Naive thymus-derived CD4-positive, alpha-beta T cell (primary cell): Measurements from ENCODE around the gene DDT. TPM values are rescaled to one million over a fixed set of nuclear protein-coding genes. Genes with fewer than 3 reads are reported as not detected.
A peak's percentile ranks its signal among the peaks of the same experiment; 100 is the strongest.
"Not testable (repeated sequence)": the region's sequence is repeated elsewhere in the genome, so short reads cannot be mapped to it uniquely, and the experiment has no call there.

Source experiments
- ATAC-seq: fragments of 150-1000 bp; cut with Tn5 transposase; 2 replicates; pipeline ENCODE4 v1.10.0; 2021; ENCODE audit warnings: mild to moderate bottlenecking, moderate library complexity
- CTCF ChIA-PET: fragments of 350-600 bp; sonication (Branson Sonifier 250); formaldehyde crosslinking; loops from one replicate; lab custom pipeline; 2021; ENCODE audit warnings: antibody characterized with exemption; lab: Charles Lee
- POLR2A ChIA-PET: fragments of 350-600 bp; sonication (Branson Sonifier 250); formaldehyde crosslinking; loops from one replicate; lab custom pipeline; 2021; ENCODE audit warnings: antibody characterized with exemption, inconsistent platforms; lab: Charles Lee
- DNase-seq, 9 donors: peaks; one replicate each; pipeline versions ENCODE4 v3.0.0 to v3.0.0-alpha.2; 2020 to 2022; ENCODE audit warnings: mixed read lengths in 1 of 9
- H3K27ac ChIP-seq: one replicate; pipeline ENCODE4 v1.7.0; 2013; ENCODE audit warnings: mild to moderate bottlenecking, low read depth, low read length, moderate library complexity
- H3K27me3 ChIP-seq, 2 donors: one replicate each; pipeline ENCODE4 v1.7.0; 2013; ENCODE audit warnings: low read length in 2 of 2, mild to moderate bottlenecking in 2 of 2, moderate library complexity in 2 of 2; ENCODE audit not compliant: control insufficient read depth in 2 of 2, insufficient read depth in 2 of 2
- H3K36me3 ChIP-seq, 3 experiments: 1 replicate in 2 of 3; 2 replicates in 1 of 3; pipeline ENCODE4 v1.7.0; 2013; ENCODE audit warnings: low read length in 3 of 3, mild to moderate bottlenecking in 3 of 3, moderate library complexity in 1 of 3; ENCODE audit not compliant: insufficient read depth in 3 of 3, control insufficient read depth in 2 of 3
- H3K4me1 ChIP-seq, 2 donors: one replicate each; pipeline ENCODE4 v1.7.0; 2013; ENCODE audit warnings: low read length in 2 of 2, mild to moderate bottlenecking in 2 of 2, moderate library complexity in 1 of 2; ENCODE audit not compliant: control insufficient read depth in 2 of 2, insufficient read depth in 2 of 2
- H3K4me3 ChIP-seq: 2 replicates; pipeline ENCODE4 v1.7.0; 2013; ENCODE audit warnings: mild to moderate bottlenecking, low read length
- H3K9me3 ChIP-seq, 3 experiments: 1 replicate in 2 of 3; 2 replicates in 1 of 3; pipeline ENCODE4 v1.7.0; 2013; ENCODE audit warnings: low read length in 3 of 3; ENCODE audit not compliant: control insufficient read depth in 2 of 3
- H3K27ac Mint-ChIP-seq, 9 donors: one replicate each; pipeline ENCODE4 v1.8.0; 2020 to 2022; ENCODE audit warnings: mixed read lengths in 9 of 9, mild to moderate bottlenecking in 8 of 9, moderate library complexity in 5 of 9, inconsistent platforms in 2 of 9
- H3K27me3 Mint-ChIP-seq, 5 donors: one replicate each; pipeline ENCODE4 v1.8.0; 2021 to 2022; ENCODE audit warnings: mixed read lengths in 5 of 5, mild to moderate bottlenecking in 1 of 5
- H3K36me3 Mint-ChIP-seq, 5 donors: one replicate each; pipeline ENCODE4 v1.8.0; 2020 to 2022; ENCODE audit warnings: mixed read lengths in 5 of 5, mild to moderate bottlenecking in 3 of 5, inconsistent platforms in 1 of 5
- H3K4me1 Mint-ChIP-seq, 7 donors: one replicate each; pipeline ENCODE4 v1.8.0; 2020 to 2022; ENCODE audit warnings: mixed read lengths in 7 of 7, mild to moderate bottlenecking in 3 of 7, inconsistent platforms in 1 of 7
- H3K4me3 Mint-ChIP-seq, 10 donors: one replicate each; pipeline ENCODE4 v1.8.0; 2020 to 2022; ENCODE audit warnings: mild to moderate bottlenecking in 10 of 10, mixed read lengths in 10 of 10, moderate library complexity in 6 of 10, inconsistent platforms in 2 of 10
- H3K9me3 Mint-ChIP-seq, 11 donors: one replicate each; pipeline ENCODE4 v1.8.0; 2020 to 2022; ENCODE audit warnings: mixed read lengths in 11 of 11, mild to moderate bottlenecking in 4 of 11, inconsistent platforms in 1 of 11, moderate library complexity in 1 of 11
- intact Hi-C, 2 donors: fragments of 100-400 bp; cut with micrococcal nuclease; formaldehyde crosslinking; loops; one replicate each; pipeline ENCODE4 v1.15.1; 2023
- polyA plus RNA-seq, 2 donors: library from polyadenylated mRNA; unstranded; fragments of 300-500 nt; fragmentation: Illumina TruSeq; gene quantifications; one replicate each; pipeline ENCODE4 v1.2.3, GENCODE V29; 2021
- total RNA-seq, 6 experiments: library from RNA in 5 of 6; stranded (reverse) in 5 of 6; gene quantifications; 1 replicate in 5 of 6; 2 replicates in 1 of 6; pipeline ENCODE4 v1.2.3 and lab custom pipeline; 2021 to 2026

The DDT gene
- total RNA-seq, result 100 to 1,000 TPM in 1 of 5 experiments, 10 to 100 TPM in 4; 66.8 to 108 (median 80.2) TPM
- polyA plus RNA-seq, result 100 to 1,000 TPM in 1 of 2 donors, 10 to 100 TPM in 1; 66.3 to 122 TPM
- 7.9 reads per million, percentile 32 among the genes with 10 or more reads in this experiment for total RNA-seq (lab: John Stamatoyannopoulos, UW)

- DNase-seq, H3K9me3 Mint-ChIP-seq, H3K27me3 Mint-ChIP-seq, CTCF ChIA-PET, H3K9me3 ChIP-seq, H3K4me1 ChIP-seq, H3K27ac ChIP-seq, H3K27ac Mint-ChIP-seq, H3K4me3 ChIP-seq, H3K27me3 ChIP-seq, POLR2A ChIA-PET, H3K4me3 Mint-ChIP-seq: not testable (repeated sequence)
- intact Hi-C loops, result loop anchor here in 1 of 2 donors (5.0 kb wide), 1 partner anchor 42 kb away; no protein-coding TSS in a partner anchor
- H3K4me1 Mint-ChIP-seq, result peaks cover 11 to 26% (median 21%) of the 10 kb centered on the region in 7 donors
- H3K36me3 Mint-ChIP-seq, result peaks cover 7 to 11% (median 8%) of the 10 kb centered on the region in 5 donors
- ATAC-seq, result peak; percentile 98
- peaks cover 3 to 25% (median 4%) of the 10 kb centered on the region in 3 experiments for H3K36me3 ChIP-seq
These were observed at the start of gene DDT for GRCh38 chr22:23974345-23974744. Gene DDT, minus strand, starts transcription at chr22:23974441. Its CDS starts 27 bp downstream, at chr22:23974414.

GRCh38 chr22:24023204-24023789, 49.1 kb upstream of the DDT start:
- DNase-seq (no peak), ATAC-seq (no peak)
- ChIA-PET CTCF (no interaction called here), POLR2A (interaction anchor here (0.7 to 0.8 kb wide), 2 partner anchors 11 to 53 kb away, joined by 4 read pairs; no protein-coding TSS in a partner anchor)
- H3K4me1 Mint-ChIP-seq, result peaks cover 11 to 63% (median 39%) of the 10 kb centered on the region in 7 donors
- intact Hi-C loops, result no loop called here
- H3K36me3 Mint-ChIP-seq, result peaks cover 4 to 37% (median 29%) of the 10 kb centered on the region in 5 donors
- peak overlapping the region in 1 of 10 donors; percentile 26 for H3K4me3 Mint-ChIP-seq
- Histone ChIP-seq H3K36me3 (no peaks in the 10 kb centered on the region), H3K4me3 (no peak overlapping the region), H3K4me1 (peaks cover 3 to 5% of the 10 kb centered on the region in 2 donors), H3K27ac (no peak overlapping the region), H3K27me3 (no peaks in the 10 kb centered on the region), H3K9me3 (no peaks in the 10 kb centered on the region)
- no peaks in the 10 kb centered on the region for H3K27me3 Mint-ChIP-seq
- H3K27ac Mint-ChIP-seq, result peak overlapping the region in 3 of 9 donors; percentile 13 to 40 (median 25)
- H3K9me3 Mint-ChIP-seq, result peaks cover 0 to 9% (median 4%) of the 10 kb centered on the region in 11 donors

- ChIA-PET POLR2A (no interaction called here), CTCF (no interaction called here)
- Mint-ChIP-seq H3K4me1 (peaks cover 16 to 61% (median 43%) of the 10 kb centered on the region in 7 donors), H3K9me3 (peaks cover 0 to 12% (median 4%) of the 10 kb centered on the region in 11 donors), H3K27ac (no peak overlapping the region), H3K4me3 (no peak overlapping the region), H3K27me3 (no peaks in the 10 kb centered on the region), H3K36me3 (peaks cover 12 to 42% (median 35%) of the 10 kb centered on the region in 5 donors)
- Histone ChIP-seq H3K9me3 (no peaks in the 10 kb centered on the region), H3K36me3 (no peaks in the 10 kb centered on the region), H3K4me3 (no peak overlapping the region), H3K27ac (no peak overlapping the region), H3K27me3 (no peaks in the 10 kb centered on the region), H3K4me1 (peaks cover 4 to 5% of the 10 kb centered on the region in 2 donors)
- DNase-seq (no peak), ATAC-seq (no peak)
- intact Hi-C loops, result loop anchor here in 1 of 2 donors (2.0 kb wide), 1 partner anchor 17 kb away; no protein-coding TSS in a partner anchor
These were observed 47.1 kb upstream of the DDT start for GRCh38 chr22:24021304-24021703.

- H3K36me3 Mint-ChIP-seq, result peaks cover 10 to 28% (median 20%) of the 10 kb centered on the region in 5 donors
- H3K4me3 Mint-ChIP-seq, result no peak overlapping the region
- DNase-seq (no peak), ATAC-seq (no peak)
- intact Hi-C loops, result loop anchor here in 1 of 2 donors (10.0 kb wide), 1 partner anchor 539 kb away; the partner anchor contains the start of genes GUCD1 and SNRPD3
- Histone ChIP-seq H3K27ac (no peak overlapping the region), H3K4me1 (peaks cover 4 to 14% of the 10 kb centered on the region in 2 donors), H3K36me3 (peaks cover 0 to 4% (median 0%) of the 10 kb centered on the region in 3 experiments), H3K27me3 (no peaks in the 10 kb centered on the region), H3K9me3 (no peaks in the 10 kb centered on the region), H3K4me3 (no peak overlapping the region)
- H3K27ac Mint-ChIP-seq, result no peak overlapping the region
- no peaks in the 10 kb centered on the region for H3K27me3 Mint-ChIP-seq
- POLR2A ChIA-PET, result no interaction called here
- peaks cover 0 to 7% (median 0%) of the 10 kb centered on the region in 11 donors for H3K9me3 Mint-ChIP-seq
- H3K4me1 Mint-ChIP-seq, result peaks cover 13 to 60% (median 38%) of the 10 kb centered on the region in 7 donors
- CTCF ChIA-PET, result interaction anchor here (0.7 kb wide), 1 partner anchor 11 kb away, joined by 4 read pairs; no protein-coding TSS in a partner anchor
These were observed 41.9 kb upstream of the DDT start for GRCh38 chr22:24016156-24016555.

GRCh38 chr22:24011735-24012068, 37.5 kb upstream of the DDT start:
- H3K27me3 ChIP-seq, result no peaks in the 10 kb centered on the region
- Mint-ChIP-seq H3K27me3 (no peaks in the 10 kb centered on the region), H3K27ac (peak overlapping the region; percentile 93 to 99 (median 97)), H3K36me3 (peaks cover 6 to 18% (median 13%) of the 10 kb centered on the region in 5 donors), H3K4me3 (peak overlapping the region; percentile 88 to 98 (median 96)), H3K9me3 (peaks cover 0 to 7% (median 0%) of the 10 kb centered on the region in 11 donors), H3K4me1 (peaks cover 12 to 52% (median 39%) of the 10 kb centered on the region in 7 donors)
- ChIA-PET CTCF (interaction anchor here (1.8 kb wide), 1 partner anchor 26 kb away, joined by 7 read pairs; no protein-coding TSS in a partner anchor), POLR2A (interaction anchor here (0.6 to 2.1 kb wide), 8 partner anchors 14 to 274 kb away, joined by 3 to 12 read pairs (median 6); partner anchors contain the start of gene MIF)
- peaks cover 4 to 10% of the 10 kb centered on the region in 2 donors for H3K4me1 ChIP-seq
- intact Hi-C loops, result loop anchor here (1.0 to 10.0 kb wide), 6 partner anchors 27 to 544 kb away; partner anchors contain the start of genes GUCD1 (in 2 of the 2) and SNRPD3 (in 2 of the 2)
- no peaks in the 10 kb centered on the region for H3K9me3 ChIP-seq
- peak overlapping the region; percentile 78 for H3K27ac ChIP-seq
- H3K36me3 ChIP-seq, result peaks cover 0 to 5% (median 0%) of the 10 kb centered on the region in 3 experiments
- DNase-seq (peak in 2 of 9 donors; percentile 10 to 19), ATAC-seq (no peak)
- H3K4me3 ChIP-seq, result peak overlapping the region; percentile 75

GRCh38 chr22:24010018-24010391, 35.8 kb upstream of the DDT start:
- peaks cover 0 to 5% (median 0%) of the 10 kb centered on the region in 3 experiments for H3K36me3 ChIP-seq
- peak overlapping the region; percentile 42 to 98 (median 74) for H3K4me3 Mint-ChIP-seq
- intact Hi-C loops, result loop anchor here in 1 of 2 donors (2.0 to 10.0 kb wide), 2 partner anchors 147 to 545 kb away; partner anchors contain the start of genes GUCD1 and SNRPD3
- no peaks in the 10 kb centered on the region for H3K27me3 ChIP-seq
- ATAC-seq (no peak), DNase-seq (no peak)
- ChIA-PET POLR2A (interaction anchor here (1.4 to 2.1 kb wide), 6 partner anchors 16 to 222 kb away, joined by 8 to 60 read pairs (median 10); partner anchors contain the start of genes MIF and SMARCB1), CTCF (interaction anchor here (0.9 to 2.0 kb wide), 4 partner anchors 21 to 116 kb away, joined by 3 to 6 read pairs (median 3); partner anchors contain the start of gene MIF)
- no peak overlapping the region for H3K4me3 ChIP-seq
- no peaks in the 10 kb centered on the region for H3K27me3 Mint-ChIP-seq
- H3K4me1 Mint-ChIP-seq, result peaks cover 12 to 43% (median 33%) of the 10 kb centered on the region in 7 donors
- peak overlapping the region; percentile 78 for H3K27ac ChIP-seq
- peaks cover 4 to 10% of the 10 kb centered on the region in 2 donors for H3K4me1 ChIP-seq
- peak overlapping the region; percentile 51 to 99 (median 93) for H3K27ac Mint-ChIP-seq
- H3K9me3 Mint-ChIP-seq, result peaks cover 0 to 6% (median 0%) of the 10 kb centered on the region in 11 donors
- no peaks in the 10 kb centered on the region for H3K9me3 ChIP-seq
- H3K36me3 Mint-ChIP-seq, result peaks cover 0 to 11% (median 4%) of the 10 kb centered on the region in 5 donors
